AG09309 (cell line): ENCODE data around the gene DEAF1.

ENCODE experiments used
- DNase-seq: peaks from one replicate; pipeline ENCODE4 v3.0.0-alpha.2; 2010; ENCODE audit warnings: low read depth
- H3K4me3 ChIP-seq: 2 replicates; pipeline ENCODE4 v1.5.1; 2011; ENCODE audit warnings: mild to moderate bottlenecking, low read depth, low read length, moderate library complexity; ENCODE audit not compliant: control insufficient read depth
- CTCF ChIP-seq: IDR thresholded peaks from 2 replicates; pipeline ENCODE4 v1.5.1; 2011; ENCODE audit warnings: mild to moderate bottlenecking, low read depth, low read length, inconsistent platforms; ENCODE audit not compliant: insufficient read depth, control insufficient read depth; ENCODE audit errors: missing control alignments

DEAF1 gene

GRCh38 chr11:623349-623869 is 71.6 kb downstream of the DEAF1 start:
- no peak overlapping the region for H3K4me3 ChIP-seq
- TF ChIP-seq CTCF: no peak
- DNase-seq: no peak

GRCh38 chr11:621838-622237 is 73.2 kb downstream of the DEAF1 start:
- H3K4me3 ChIP-seq: no peak overlapping the region
- TF ChIP-seq CTCF: no peak
- DNase-seq: no peak

- no peak overlapping the region for H3K4me3 ChIP-seq
- no peak for TF ChIP-seq CTCF
- DNase-seq: no peak
These were observed 73.8 kb downstream of the DEAF1 start for GRCh38 chr11:620935-621814.

DNA sequence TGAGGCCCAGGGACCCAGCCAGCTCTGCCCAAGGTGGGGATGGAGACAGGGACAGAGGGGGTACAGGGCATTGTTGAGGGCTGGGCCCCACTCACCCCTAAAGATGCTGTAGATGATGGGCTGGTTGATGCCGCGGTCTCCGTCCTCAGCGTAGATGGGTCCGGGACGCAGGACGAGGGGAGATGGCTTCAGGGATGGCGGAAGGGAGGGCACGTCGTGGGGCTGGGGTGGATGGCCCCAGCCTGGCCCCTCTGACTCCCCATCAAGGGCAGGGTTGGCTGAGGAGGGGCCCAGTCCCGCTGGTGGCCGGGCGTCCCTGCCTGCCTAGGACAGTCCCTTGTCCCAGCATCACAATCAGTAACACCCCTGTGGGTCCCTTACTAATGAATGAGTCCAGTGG is 74.8 kb downstream of the DEAF1 start:
- no peak for DNase-seq
- TF ChIP-seq CTCF: no peak
- H3K4me3 ChIP-seq: no peak overlapping the region

DNA sequence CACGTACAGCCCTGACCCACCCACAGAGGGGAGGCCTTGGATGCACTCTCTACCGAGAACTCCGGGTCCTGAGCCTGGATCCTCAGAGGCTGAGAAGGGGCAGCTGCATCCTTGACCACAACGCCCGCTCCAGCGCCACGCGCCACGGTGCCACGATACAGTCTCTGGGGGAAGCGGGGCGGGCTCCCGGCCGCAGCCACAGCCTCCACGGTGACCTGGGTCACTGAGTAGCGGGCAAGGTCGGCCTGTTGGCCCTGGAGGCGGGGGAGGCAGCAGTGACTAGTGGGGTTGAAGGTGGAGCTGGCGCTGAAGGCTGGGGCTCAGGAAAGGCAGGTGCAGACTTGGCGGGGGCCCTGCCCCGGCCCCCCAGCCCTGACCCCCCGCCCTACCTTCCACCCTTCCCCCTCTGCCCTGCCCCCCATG is 75.4 kb downstream of the DEAF1 start:
- no peak for TF ChIP-seq CTCF
- DNase-seq: no peak
- H3K4me3 ChIP-seq: no peak overlapping the region

DNA sequence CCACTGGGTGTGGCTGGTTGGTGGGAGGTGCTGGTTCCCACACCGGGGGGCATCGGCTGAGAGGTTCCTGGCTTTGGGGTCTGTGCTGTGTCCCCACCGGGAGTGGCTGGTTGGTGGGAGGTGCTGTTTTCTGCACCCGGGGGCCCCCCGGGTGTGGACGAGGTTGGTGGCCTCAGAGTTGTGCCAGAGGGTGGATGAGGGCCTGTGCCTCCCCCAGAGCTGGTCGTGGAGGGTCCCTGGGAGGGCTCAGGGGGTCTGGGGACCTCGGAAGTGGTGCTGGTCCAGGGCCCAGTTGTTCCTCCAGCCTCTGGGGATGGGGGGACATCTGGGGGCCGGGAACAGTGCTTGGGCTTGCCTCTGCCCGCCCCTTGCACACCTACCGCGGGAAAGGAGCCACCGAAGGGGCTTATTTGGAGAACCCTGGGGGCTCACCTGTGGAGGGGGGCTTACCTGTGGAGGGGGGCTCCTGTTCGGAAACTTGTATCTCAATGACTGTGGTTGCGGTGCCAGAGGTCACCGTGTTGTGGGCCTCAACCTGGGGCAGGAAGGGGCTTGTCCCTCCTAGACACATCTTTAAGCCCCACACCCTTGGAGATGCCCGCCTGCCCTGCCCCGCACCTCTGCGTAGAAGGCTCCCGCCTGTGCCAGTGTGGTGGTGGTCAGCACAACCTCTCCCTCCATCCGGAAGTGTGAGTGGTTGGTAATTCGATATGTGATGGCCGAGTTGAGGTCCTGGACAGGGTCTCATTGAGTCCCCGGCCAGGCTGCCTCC is 76.0 kb downstream of the DEAF1 start:
- no peak for DNase-seq
- TF ChIP-seq CTCF: no peak
- H3K4me3 ChIP-seq: no peak overlapping the region
